ENCODE measurements around the gene ZFP69.
A peak's percentile ranks its signal among the peaks of the same experiment; 100 is the strongest.

The ZFP69 gene

DNA sequence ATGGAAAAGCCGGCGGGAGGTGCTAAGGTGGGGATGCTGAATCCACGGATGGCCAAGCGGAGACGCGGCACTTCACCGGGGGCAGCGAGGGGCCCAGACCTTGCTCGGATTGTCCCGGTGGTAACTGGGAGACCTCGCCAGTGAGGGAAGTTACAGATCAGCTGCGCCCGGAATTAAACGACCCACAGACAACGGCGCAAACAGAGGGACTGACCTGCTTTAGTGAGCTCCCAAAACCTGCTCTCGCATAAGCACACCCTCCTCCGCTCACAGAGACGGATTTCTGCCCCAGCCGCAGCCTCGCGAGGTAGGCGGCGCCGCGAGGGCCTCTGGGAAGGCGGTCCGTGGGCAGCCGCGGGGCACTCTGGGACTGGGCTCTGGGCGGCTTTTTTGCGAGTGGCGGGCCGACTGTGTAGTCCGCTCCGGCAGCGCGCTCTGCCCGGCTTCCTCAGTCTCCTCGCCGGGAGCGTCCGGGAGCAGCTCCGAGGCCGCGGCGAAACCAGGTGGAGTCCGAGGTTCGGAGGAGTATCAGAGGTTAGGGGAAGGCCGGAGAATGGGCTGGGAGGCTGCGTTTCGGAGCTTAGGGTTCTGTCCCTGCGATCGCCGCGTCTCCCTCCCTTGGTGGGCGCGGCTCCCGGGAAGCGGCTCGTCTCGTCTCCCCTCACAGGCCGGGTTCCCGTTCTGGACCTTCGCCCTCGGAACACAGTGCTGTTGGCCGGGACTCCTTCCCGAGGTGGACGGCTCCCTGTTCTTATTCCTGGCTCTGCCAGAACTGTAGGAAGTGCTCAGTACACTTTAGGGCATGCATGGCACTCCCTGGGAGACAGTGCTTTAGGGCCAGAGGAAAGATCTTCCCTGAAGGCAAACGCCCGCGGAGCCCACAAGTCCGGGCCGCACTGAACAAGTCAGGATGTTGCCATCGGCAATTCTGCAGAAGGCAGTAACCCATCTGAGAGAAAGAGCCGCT lies 31.6 kb downstream of the ZFP69 start, which contains the start of gene EXO5:
TSS of gene EXO5 (plus strand) at position 393 of the 967 bp plus-strand sequence. CDS start 5,778 bp downstream, outside the sequence.
- peak; percentile 84 to 85 for DNase-seq (ENCODE audit: low read depth in 2 of 2)

DNA sequence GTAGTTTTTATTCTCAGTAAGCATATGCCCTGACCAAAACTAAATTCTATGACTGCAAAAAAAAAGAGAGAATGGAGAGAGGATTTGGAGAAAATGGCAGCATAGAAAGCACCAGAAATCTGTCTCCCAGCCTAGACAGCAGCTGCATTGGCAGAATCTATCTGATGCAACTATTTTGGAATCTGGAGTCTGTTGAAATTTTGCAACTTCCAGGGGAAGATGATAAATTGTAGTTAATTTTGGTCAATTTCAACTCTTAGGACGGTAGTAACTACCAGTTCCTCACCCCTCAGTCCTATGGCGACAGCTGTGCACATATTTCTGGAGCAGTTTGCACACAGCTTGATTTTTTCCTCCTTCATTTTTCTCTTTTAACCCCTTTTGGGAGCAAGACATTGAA lies 42.4 kb downstream of the ZFP69 start:
- DNase-seq (ENCODE audit: low read depth in 2 of 2), result no peak

DNA sequence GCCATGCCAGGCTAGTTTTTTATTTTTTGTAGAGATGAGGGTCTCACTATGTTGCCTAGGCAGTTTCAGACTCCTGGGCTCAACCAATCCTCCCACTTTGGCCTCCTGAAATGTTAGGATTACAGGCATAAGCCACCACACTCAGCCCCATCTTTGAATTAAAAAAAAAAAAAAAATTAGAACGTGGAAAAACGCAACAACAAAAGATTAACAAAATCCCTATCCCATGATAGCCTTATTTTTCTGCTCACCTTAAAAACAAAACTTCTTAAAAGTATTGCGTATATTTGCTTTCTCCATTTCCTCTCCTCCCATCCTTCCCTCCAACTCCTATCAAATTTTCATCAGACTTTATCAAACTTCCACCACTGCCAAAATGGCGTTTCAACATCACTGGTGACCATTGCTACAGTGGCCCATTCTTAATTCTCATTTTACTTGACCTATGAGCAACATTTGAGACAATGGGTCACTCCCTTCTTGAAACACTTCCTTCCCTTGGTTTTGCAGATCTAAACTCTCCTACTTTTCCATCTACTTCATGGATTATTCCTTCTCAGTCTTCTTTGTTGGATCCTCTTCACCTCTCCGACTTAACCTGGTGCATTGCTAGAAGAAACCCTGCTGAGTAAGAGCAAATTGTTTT lies 53.8 kb downstream of the ZFP69 start:
- no peak for DNase-seq (ENCODE audit: low read depth in 2 of 2)

DNA sequence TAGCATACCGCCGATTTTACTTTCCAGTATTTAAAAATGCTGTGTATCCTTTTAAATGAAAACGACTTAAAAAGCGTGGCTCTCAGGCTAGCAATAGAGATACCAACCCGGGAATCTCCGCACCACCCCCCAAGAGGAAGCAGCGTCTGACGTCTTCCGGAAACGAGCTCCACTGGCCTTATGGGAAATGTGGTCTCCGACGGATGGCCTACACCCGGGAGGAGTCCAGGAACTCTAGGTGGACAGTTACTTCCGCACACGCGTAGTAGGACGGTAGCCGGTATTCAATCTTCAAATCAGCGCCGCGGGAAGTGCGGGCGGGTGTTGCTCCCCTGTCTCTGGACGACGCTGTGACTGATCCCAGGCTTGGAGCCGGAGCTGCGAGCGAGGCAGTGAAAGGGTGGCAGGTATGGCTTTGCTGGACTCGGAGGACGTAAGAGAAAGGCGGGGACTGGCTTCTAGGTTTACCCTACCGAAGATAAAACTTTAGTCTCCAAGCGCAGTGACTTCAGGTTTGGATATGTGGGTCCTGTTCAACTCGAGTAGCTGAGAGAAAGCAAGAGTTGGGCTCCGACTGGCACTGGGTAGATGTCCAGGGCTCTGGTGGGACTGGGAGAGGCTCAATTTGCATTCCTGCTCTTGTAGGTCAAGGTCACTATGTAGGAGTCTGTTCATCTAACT lies 54.4 kb downstream of the ZFP69 start, which contains the start of gene ZNF684:
TSS of gene ZNF684 (plus strand) at position 257 of the 681 bp plus-strand sequence. CDS start 1,530 bp downstream, outside the sequence.
- peak; percentile 63 to 80 for DNase-seq (ENCODE audit: low read depth in 2 of 2)

DNA sequence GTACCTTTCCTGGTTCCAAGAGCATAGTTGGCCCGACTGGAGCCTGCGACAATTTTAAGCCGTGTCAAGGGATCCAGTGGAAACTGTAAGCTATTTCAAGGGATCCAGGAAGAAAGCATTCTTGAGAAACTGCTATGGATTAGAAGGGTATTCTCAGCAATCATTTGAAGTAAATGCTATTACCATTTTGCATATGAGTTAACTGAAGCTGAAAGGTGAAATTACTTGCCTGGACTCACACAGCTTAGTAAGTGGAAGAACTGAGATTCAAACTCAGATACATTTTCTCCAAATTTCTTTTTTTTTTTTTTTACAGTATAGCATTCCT lies 54.9 kb downstream of the ZFP69 start:
- DNase-seq (ENCODE audit: low read depth in 2 of 2), result no peak

DNA sequence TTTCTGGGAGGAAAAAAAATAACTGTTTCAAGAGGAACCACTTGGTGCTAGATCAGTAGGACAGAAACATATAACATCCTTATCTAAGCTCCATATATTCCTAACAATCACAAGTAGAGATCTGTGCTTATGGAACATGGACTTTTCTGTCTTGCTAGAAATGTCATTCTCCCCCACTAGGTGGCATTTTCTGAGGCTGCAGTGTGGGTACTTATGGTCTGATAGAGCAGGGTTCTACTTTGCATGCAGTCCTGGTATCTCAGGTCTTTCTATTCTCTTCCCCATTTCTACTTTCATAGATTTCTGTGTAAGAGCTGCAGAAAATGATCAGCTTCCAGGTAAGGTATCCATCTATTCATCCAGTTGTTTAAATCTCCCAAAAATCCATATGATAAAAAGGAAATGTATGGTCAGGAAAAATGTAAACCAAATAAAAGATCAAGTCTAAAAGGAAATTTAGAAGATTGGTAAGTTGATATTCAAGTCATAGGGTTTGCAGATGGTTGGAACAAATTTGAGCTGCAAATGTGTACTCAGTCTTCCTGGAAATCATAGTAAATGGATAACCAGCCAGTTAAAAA lies 55.8 kb downstream of the ZFP69 start:
- no peak for DNase-seq (ENCODE audit: low read depth in 2 of 2)

DNA sequence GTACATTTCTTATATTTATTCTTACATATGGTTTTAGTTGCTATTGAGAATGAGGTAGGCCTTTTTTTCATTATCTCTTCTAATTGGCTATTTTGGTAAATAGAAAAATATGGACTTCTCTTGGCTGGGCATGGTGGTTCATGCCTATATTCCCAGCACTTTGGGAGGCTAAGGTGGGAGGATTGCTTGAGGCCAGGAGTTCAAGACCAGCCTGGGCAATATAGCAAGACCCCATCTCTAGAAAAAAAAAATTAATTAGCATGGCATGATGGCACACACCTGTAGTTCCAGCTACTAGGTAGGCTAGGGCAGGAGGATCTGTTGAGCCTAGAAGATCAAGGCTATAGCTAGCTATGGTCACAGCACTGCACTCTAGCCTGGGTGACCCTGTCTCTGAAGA lies 57.5 kb downstream of the ZFP69 start:
- no peak for DNase-seq (ENCODE audit: low read depth in 2 of 2)

DNA sequence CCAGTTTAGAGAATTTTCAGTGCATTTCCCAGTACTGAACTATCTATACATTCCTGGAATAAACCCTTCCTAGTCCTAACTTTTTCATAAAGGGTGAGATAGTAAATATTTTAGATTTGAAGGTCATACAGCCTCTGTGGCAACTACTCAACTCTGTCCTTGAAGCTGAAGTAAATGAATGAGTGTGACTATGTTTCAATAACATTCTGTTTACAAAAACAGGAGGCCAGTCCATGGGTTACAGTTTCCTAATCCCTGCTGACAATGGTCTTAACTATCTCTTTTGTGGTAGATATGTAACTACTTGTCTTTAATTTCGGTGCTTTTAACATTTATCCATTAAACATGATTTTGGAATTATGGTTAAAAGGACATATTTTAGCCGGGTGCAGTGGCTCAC lies 58.6 kb downstream of the ZFP69 start:
- no peak for DNase-seq (ENCODE audit: low read depth in 2 of 2)

DNA sequence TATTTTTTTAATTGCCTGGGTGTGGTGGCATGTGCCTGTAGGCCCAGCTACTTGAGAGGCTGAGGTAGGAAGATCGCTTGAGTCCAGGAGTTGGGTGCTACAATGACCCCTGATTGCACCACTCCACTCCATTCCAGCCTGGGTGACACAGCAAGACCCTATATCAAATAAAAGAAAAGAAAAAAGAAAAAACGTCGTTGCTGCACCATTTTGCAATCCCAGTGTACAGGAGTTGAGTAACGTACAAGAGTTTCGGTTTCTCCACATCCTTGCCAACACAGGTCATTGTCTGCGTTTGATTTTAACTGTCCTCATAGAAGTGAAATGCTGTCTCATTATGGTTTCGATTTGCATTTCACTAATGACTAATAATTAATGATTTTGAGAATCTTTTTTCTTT lies 62.2 kb downstream of the ZFP69 start:
- no peak for DNase-seq (ENCODE audit: low read depth in 2 of 2)
